Osteoblast (primary cell): Measurements from ENCODE around the gene TRIM66. TPM values are rescaled to one million over a fixed set of nuclear protein-coding genes. Genes with fewer than 3 reads are reported as not detected.

Experiments used
- DNase-seq: peaks from one replicate; pipeline ENCODE4 v3.0.0; 2011; ENCODE audit warnings: low spot score, mixed read lengths; ENCODE audit not compliant: insufficient read length; ENCODE audit errors: missing footprints
- H2AFZ ChIP-seq: 2 replicates; pipeline ENCODE4 v1.6.0; 2011; ENCODE audit warnings: mild to moderate bottlenecking, low read length
- H3K27ac ChIP-seq: 2 replicates; pipeline ENCODE4 v1.5.1; 2011; ENCODE audit warnings: mild to moderate bottlenecking, low read depth, low read length, moderate library complexity
- H3K27me3 ChIP-seq: 2 replicates; pipeline ENCODE4 v1.6.0; 2012; ENCODE audit warnings: mild to moderate bottlenecking, control low read depth, inconsistent platforms, low read length, moderate library complexity; ENCODE audit not compliant: insufficient read depth
- H3K36me3 ChIP-seq: 2 replicates; pipeline ENCODE4 v1.5.1; 2011; ENCODE audit warnings: mild to moderate bottlenecking, low read length, control low read depth, moderate library complexity; ENCODE audit not compliant: insufficient read depth
- H3K4me1 ChIP-seq: 2 replicates; pipeline ENCODE4 v1.5.1; 2011; ENCODE audit warnings: mild to moderate bottlenecking, low read length, control low read depth, moderate library complexity; ENCODE audit not compliant: insufficient read depth
- H3K4me2 ChIP-seq: 2 replicates; pipeline ENCODE4 v1.6.0; 2011; ENCODE audit warnings: mild to moderate bottlenecking, low read length; ENCODE audit not compliant: insufficient read depth
- H3K4me3 ChIP-seq: fragments of 200-600 bp; sonication (generic); 3 replicates; pipeline ENCODE4 v1.5.1; 2012; ENCODE audit warnings: mild to moderate bottlenecking, low read length, inconsistent platforms; ENCODE audit not compliant: insufficient read depth
- H3K79me2 ChIP-seq: 2 replicates; pipeline ENCODE4 v1.6.0; 2012; ENCODE audit warnings: mild to moderate bottlenecking, low read length, control low read depth, inconsistent platforms; ENCODE audit not compliant: insufficient read depth
- H3K9me3 ChIP-seq: 2 replicates; pipeline ENCODE4 v1.5.1; 2011; ENCODE audit warnings: low read depth, low read length, control low read depth
- H4K20me1 ChIP-seq: 2 replicates; pipeline ENCODE4 v1.6.0; 2012; ENCODE audit warnings: mild to moderate bottlenecking, low read length, control low read depth; ENCODE audit not compliant: insufficient read depth
- CTCF ChIP-seq: IDR thresholded peaks from 2 replicates; pipeline ENCODE4 v1.5.1; 2011; ENCODE audit warnings: mild to moderate bottlenecking, low read depth, low read length, moderate library complexity; ENCODE audit errors: extremely low read depth
- total RNA-seq: library from RNA; depleted of rRNA; stranded (reverse); fragments of >200 nt; gene quantifications from 2 replicates; pipeline ENCODE4 v1.2.3, GENCODE V29; 2012

Gene TRIM66
- total RNA-seq, 1 donor: 9.0 TPM

GRCh38 chr11:8713760-8714454, 31.4 kb upstream of the TRIM66 start:
- H3K4me2 ChIP-seq: no peak overlapping the region
- H3K4me3 ChIP-seq: no peak overlapping the region
- H3K27me3 ChIP-seq: no peaks in the 10 kb centered on the region
- peaks cover 29% of the 10 kb centered on the region for H3K4me1 ChIP-seq
- H3K79me2 ChIP-seq: peaks cover 2% of the 10 kb centered on the region
- no peaks in the 10 kb centered on the region for H3K9me3 ChIP-seq
- no peak overlapping the region for H3K27ac ChIP-seq
- H3K36me3 ChIP-seq: peaks cover 27% of the 10 kb centered on the region
- DNase-seq: peak; percentile 44
- no peak for TF ChIP-seq CTCF
- no peak overlapping the region for H2AFZ ChIP-seq
- peaks cover 2% of the 10 kb centered on the region for H4K20me1 ChIP-seq

- no peaks in the 10 kb centered on the region for H3K27me3 ChIP-seq
- H2AFZ ChIP-seq: no peak overlapping the region
- DNase-seq: no peak
- H3K4me3 ChIP-seq: no peak overlapping the region
- H3K27ac ChIP-seq: no peak overlapping the region
- no peaks in the 10 kb centered on the region for H3K9me3 ChIP-seq
- peaks cover 29% of the 10 kb centered on the region for H3K4me1 ChIP-seq
- H3K4me2 ChIP-seq: no peak overlapping the region
- H3K36me3 ChIP-seq: peaks cover 30% of the 10 kb centered on the region
- TF ChIP-seq CTCF: no peak
- H4K20me1 ChIP-seq: peaks cover 2% of the 10 kb centered on the region
- H3K79me2 ChIP-seq: peaks cover 2% of the 10 kb centered on the region
Measured at GRCh38 chr11:8712506-8712905, 30.0 kb upstream of the TRIM66 start.

- Histone ChIP-seq H3K27me3 (no peaks in the 10 kb centered on the region), H3K9me3 (no peaks in the 10 kb centered on the region), H3K4me2 (no peak overlapping the region), H2AFZ (no peak overlapping the region), H3K79me2 (peaks cover 2% of the 10 kb centered on the region), H4K20me1 (peaks cover 2% of the 10 kb centered on the region), H3K4me1 (peaks cover 23% of the 10 kb centered on the region), H3K36me3 (peaks cover 33% of the 10 kb centered on the region), H3K4me3 (no peak overlapping the region), H3K27ac (no peak overlapping the region)
- DNase-seq: no peak
- TF ChIP-seq CTCF: no peak
Measured at GRCh38 chr11:8711895-8712442, 29.5 kb upstream of the TRIM66 start.

GRCh38 chr11:8709777-8710176, 27.3 kb upstream of the TRIM66 start:
- Histone ChIP-seq H3K4me1 (peaks cover 22% of the 10 kb centered on the region), H2AFZ (no peak overlapping the region), H3K36me3 (peaks cover 35% of the 10 kb centered on the region), H3K27ac (peak overlapping the region; percentile 66), H3K27me3 (no peaks in the 10 kb centered on the region), H3K4me3 (no peak overlapping the region), H3K9me3 (no peaks in the 10 kb centered on the region), H3K79me2 (no peaks in the 10 kb centered on the region), H3K4me2 (no peak overlapping the region), H4K20me1 (peaks cover 2% of the 10 kb centered on the region)
- TF ChIP-seq CTCF: no peak
- no peak for DNase-seq
